RWPE2 (cell line): ENCODE measurements around the gene MED22.

Source experiments
- ATAC-seq: fragments of 200-7000 bp; cut with Tn5 transposase; 3 replicates; pipeline ENCODE4 v1.9.1; 2021; ENCODE audit warnings: low read depth
- DNase-seq: peaks from one replicate; pipeline ENCODE4 v3.0.0-alpha.2; 2020; ENCODE audit warnings: low spot score
- H3K27ac ChIP-seq: fragments of 450-650 bp; 2 replicates; pipeline ENCODE4 v1.5.1; 2017; ENCODE audit warnings: mild to moderate bottlenecking; ENCODE audit not compliant: poor library complexity, severe bottlenecking
- H3K27me3 ChIP-seq: fragments of 250-450 bp; sonication (Bioruptor Pico); 2 replicates; pipeline ENCODE4 v1.5.1; 2021; ENCODE audit warnings: mild to moderate bottlenecking, moderate library complexity; ENCODE audit not compliant: insufficient read depth, poor library complexity, severe bottlenecking
- H3K36me3 ChIP-seq: fragments of 250-450 bp; sonication (Bioruptor Pico); 2 replicates; pipeline ENCODE4 v1.5.1; 2020; ENCODE audit warnings: low read depth, mild to moderate bottlenecking, moderate library complexity
- H3K4me1 ChIP-seq: fragments of 250-450 bp; sonication (Bioruptor Pico); 2 replicates; pipeline ENCODE4 v1.5.1; 2021; ENCODE audit warnings: mild to moderate bottlenecking, moderate library complexity; ENCODE audit not compliant: insufficient read depth, poor library complexity, severe bottlenecking
- H3K4me3 ChIP-seq: fragments of 250-450 bp; sonication (Bioruptor Pico); 2 replicates; pipeline ENCODE4 v1.5.1; 2021; ENCODE audit warnings: mild to moderate bottlenecking, moderate library complexity; ENCODE audit not compliant: severe bottlenecking
- H3K9me3 ChIP-seq: fragments of 250-450 bp; sonication (Bioruptor Pico); 2 replicates; pipeline ENCODE4 v1.5.1; 2021; ENCODE audit warnings: mild to moderate bottlenecking, moderate library complexity; ENCODE audit not compliant: severe bottlenecking
- CTCF ChIP-seq: fragments of 450-650 bp; IDR thresholded peaks from one replicate; pipeline ENCODE4 v1.5.1; 2017; ENCODE audit warnings: mild to moderate bottlenecking, moderate library complexity; ENCODE audit not compliant: poor library complexity, severe bottlenecking

MED22 gene

DNA sequence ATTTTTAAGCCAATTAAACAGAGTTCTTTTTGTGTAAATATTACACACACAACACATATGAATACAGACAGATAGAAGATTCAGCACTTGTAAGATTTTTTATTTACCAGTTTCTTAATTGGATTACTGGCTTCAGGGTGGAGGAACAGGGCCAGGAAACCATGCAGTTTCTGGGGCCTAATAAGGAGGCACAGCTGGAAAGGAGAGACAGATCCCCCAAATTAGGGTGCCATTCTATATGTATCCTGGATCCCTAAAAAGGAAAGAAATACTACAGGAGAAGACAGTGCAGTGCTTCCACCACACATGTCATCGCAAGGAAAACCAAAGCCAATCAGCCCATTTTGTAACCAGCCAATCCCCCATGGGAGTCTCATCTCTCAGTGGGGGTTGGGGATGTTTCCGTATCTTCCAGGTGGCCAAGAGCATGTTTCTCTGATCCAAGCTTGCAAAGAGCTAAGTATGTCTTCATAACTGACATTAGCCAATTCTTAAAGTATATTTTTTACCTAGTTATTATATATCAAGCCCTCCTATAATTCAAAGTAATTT, 57.1 kb downstream of the MED22 start:
- Histone ChIP-seq H3K4me1 (no peaks in the 10 kb centered on the region), H3K4me3 (no peak overlapping the region), H3K36me3 (no peaks in the 10 kb centered on the region), H3K27me3 (peaks cover 18% of the 10 kb centered on the region), H3K9me3 (no peaks in the 10 kb centered on the region), H3K27ac (no peak overlapping the region)
- ATAC-seq = no peak
- no peak for DNase-seq
- TF ChIP-seq CTCF = no peak
